SU-DHL-6 (cell line): Measurements from ENCODE around the gene HMGCLL1.

Experiments used
- EZH2phosphoT487 ChIP-seq: fragments of 200-600 bp; sonication (generic), shearing (Covaris generic); conservative IDR thresholded peaks from 2 replicates; pipeline ENCODE4 v1.6.1; 2018; ENCODE audit warnings: mild to moderate bottlenecking, antibody characterized with exemption, low read length, moderate library complexity, mixed read lengths
- TF ChIP-seq, protein P1 (sequence below): fragments of 200-600 bp; sonication (generic); IDR thresholded peaks from one replicate; pipeline ENCODE4 v1.5.1; 2017; ENCODE audit warnings: antibody characterized with exemption, mild to moderate bottlenecking, low read length, moderate library complexity; ENCODE audit not compliant: insufficient read depth, poor library complexity, severe bottlenecking

DNA sequence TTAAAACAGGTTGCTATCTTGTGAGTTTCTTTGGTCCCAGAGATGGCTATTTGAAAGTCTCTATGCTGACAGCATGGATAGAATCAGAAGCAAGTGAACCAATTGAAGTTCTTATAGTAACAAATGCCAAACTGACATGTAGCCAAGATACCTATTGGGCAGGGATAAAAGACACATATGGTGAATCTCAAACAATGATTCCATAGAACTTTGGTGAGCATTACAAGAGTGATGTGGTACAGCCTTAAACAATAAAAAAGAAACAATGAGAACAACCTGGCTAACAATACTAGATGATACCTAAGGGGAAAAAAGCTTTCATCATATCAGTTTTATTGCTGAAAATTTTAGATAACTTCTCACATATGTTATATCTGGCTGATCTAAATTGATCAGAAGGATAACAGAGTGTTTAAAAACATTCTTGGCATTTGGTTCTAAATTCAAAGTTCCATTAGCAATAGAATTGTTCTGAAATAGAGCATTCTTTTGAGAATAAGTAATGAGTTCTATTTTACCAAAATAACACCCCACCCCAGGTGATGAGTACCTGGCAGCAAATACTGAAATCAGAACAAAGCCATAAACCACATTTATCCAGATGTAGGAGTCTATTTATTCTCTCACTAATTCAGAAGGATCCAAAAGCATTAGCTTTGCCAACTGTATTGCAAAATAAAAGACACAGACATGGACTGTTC is 5.8 kb upstream of the HMGCLL1 start:
- TF ChIP-seq, protein P1, sequence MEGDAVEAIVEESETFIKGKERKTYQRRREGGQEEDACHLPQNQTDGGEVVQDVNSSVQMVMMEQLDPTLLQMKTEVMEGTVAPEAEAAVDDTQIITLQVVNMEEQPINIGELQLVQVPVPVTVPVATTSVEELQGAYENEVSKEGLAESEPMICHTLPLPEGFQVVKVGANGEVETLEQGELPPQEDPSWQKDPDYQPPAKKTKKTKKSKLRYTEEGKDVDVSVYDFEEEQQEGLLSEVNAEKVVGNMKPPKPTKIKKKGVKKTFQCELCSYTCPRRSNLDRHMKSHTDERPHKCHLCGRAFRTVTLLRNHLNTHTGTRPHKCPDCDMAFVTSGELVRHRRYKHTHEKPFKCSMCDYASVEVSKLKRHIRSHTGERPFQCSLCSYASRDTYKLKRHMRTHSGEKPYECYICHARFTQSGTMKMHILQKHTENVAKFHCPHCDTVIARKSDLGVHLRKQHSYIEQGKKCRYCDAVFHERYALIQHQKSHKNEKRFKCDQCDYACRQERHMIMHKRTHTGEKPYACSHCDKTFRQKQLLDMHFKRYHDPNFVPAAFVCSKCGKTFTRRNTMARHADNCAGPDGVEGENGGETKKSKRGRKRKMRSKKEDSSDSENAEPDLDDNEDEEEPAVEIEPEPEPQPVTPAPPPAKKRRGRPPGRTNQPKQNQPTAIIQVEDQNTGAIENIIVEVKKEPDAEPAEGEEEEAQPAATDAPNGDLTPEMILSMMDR = no peak
- TF ChIP-seq EZH2phosphoT487 = no peak
